Left lobe of liver (tissue), 2 donors: Measurements from ENCODE around the gene ATP8B1. TPM values are rescaled to one million over a fixed set of nuclear protein-coding genes. Genes with fewer than 3 reads are reported as not detected.
A peak's percentile ranks its signal among the peaks of the same experiment; 100 is the strongest.
"Not testable (repeated sequence)": the region's sequence is repeated elsewhere in the genome, so short reads cannot be mapped to it uniquely, and the experiment has no call there.

Experiments used
- ATAC-seq: fragments of 200-7000 bp; cut with Tn5 transposase; one replicate; pipeline ENCODE4 v1.9.1; 2020; ENCODE audit warnings: mild to moderate bottlenecking, moderate library complexity
- DNase-seq: peaks from one replicate; pipeline ENCODE4 v3.0.0-alpha.2; 2020; ENCODE audit warnings: low spot score
- total RNA-seq: library from RNA; stranded (reverse); gene quantifications from one replicate; pipeline ENCODE4 v1.2.1, GENCODE V29; 2021
- donor health status: DM: no; HTN: no; CAD: no; lungs with moderate emphysema.
- donor health status: DM: no; HTN: yes; CAD: no.

ATP8B1 gene
- total RNA-seq, 1 donor from 2014 or later: 12.1 TPM

GRCh38 chr18:57733861-57734260 lies 69.3 kb downstream of the ATP8B1 start:
- no peak for ATAC-seq
- no peak for DNase-seq

- ATAC-seq (no peak), DNase-seq (no peak)
These were observed 73.0 kb downstream of the ATP8B1 start for GRCh38 chr18:57730146-57730545.

GRCh38 chr18:57728941-57729511 lies 74.1 kb downstream of the ATP8B1 start:
- peak; percentile 31 for ATAC-seq

GRCh38 chr18:57727952-57728807 lies 74.9 kb downstream of the ATP8B1 start:
- ATAC-seq (peak; percentile 26), DNase-seq (no peak)

More at GRCh38 chr18:57728941-57729511, 74.1 kb downstream of the ATP8B1 start:
- DNase-seq: no peak

GRCh38 chr18:57719211-57719935 lies 83.7 kb downstream of the ATP8B1 start:
- DNase-seq, ATAC-seq: not testable (repeated sequence)

GRCh38 chr18:57716549-57716948 lies 86.6 kb downstream of the ATP8B1 start:
- ATAC-seq (no peak), DNase-seq (no peak)

- ATAC-seq (no peak), DNase-seq (no peak)
These were observed 87.4 kb downstream of the ATP8B1 start for GRCh38 chr18:57715671-57716070.

GRCh38 chr18:57715073-57715472 lies 88.0 kb downstream of the ATP8B1 start:
- ATAC-seq: no peak
- no peak for DNase-seq

- no peak for DNase-seq
- ATAC-seq: no peak
These were observed 92.9 kb downstream of the ATP8B1 start for GRCh38 chr18:57710226-57710625.

GRCh38 chr18:57709335-57709734 lies 93.8 kb downstream of the ATP8B1 start:
- ATAC-seq: no peak

GRCh38 chr18:57708288-57708687 lies 94.8 kb downstream of the ATP8B1 start:
- DNase-seq (no peak), ATAC-seq (no peak)

More at GRCh38 chr18:57709335-57709734, 93.8 kb downstream of the ATP8B1 start:
- DNase-seq: no peak

GRCh38 chr18:57705832-57706595 lies 97.1 kb downstream of the ATP8B1 start:
- no peak for ATAC-seq

GRCh38 chr18:57705011-57705410 lies 98.1 kb downstream of the ATP8B1 start:
- no peak for DNase-seq
- ATAC-seq: no peak

More at GRCh38 chr18:57705832-57706595, 97.1 kb downstream of the ATP8B1 start:
- DNase-seq: no peak

GRCh38 chr18:57698571-57699276 lies 104.4 kb downstream of the ATP8B1 start:
- DNase-seq: no peak
- ATAC-seq: no peak

- ATAC-seq (no peak), DNase-seq (no peak)
These were observed 105.7 kb downstream of the ATP8B1 start for GRCh38 chr18:57697426-57697825.

GRCh38 chr18:57696271-57696670 lies 106.8 kb downstream of the ATP8B1 start:
- ATAC-seq (no peak), DNase-seq (no peak)

- DNase-seq (no peak), ATAC-seq (no peak)
These were observed 111.8 kb downstream of the ATP8B1 start for GRCh38 chr18:57691363-57691762.

- DNase-seq (no peak), ATAC-seq (no peak)
These were observed 115.1 kb downstream of the ATP8B1 start for GRCh38 chr18:57687970-57688369.

GRCh38 chr18:57683470-57683869 lies 119.6 kb downstream of the ATP8B1 start:
- no peak for DNase-seq
- ATAC-seq: no peak
